ENCODE measurements around the gene PAPPA. TPM values are rescaled to one million over a fixed set of nuclear protein-coding genes. Genes with fewer than 3 reads are reported as not detected.
A peak's percentile ranks its signal among the peaks of the same experiment; 100 is the strongest.

The PAPPA gene
- total RNA-seq, 1 donor from 2014 or later: 172 TPM

DNA sequence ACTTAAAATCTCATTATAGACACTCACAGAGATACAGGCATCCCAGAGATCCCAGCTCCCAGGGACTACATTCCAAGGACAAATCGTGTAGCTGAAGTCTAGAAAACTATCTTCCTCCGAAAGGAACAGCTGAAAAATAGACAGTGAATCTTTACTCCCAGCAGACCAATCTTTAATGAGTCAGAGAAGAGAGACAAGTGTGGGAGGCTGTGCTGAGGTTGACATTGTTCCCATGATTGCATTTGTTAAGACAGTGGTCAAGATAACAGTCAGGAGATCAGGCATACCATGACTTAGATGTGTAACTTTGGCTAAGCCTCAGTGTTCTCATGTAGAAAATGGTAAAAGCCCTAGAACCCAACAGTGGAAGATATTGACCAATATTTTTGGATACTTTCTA lies 120.7 kb downstream of the PAPPA start:
- peaks cover 28% of the 10 kb centered on the region for H3K36me3 Mint-ChIP-seq (ENCODE audit: low read depth, unreplicated experiment)
- Histone ChIP-seq H3K9me3 (ENCODE audit: insufficient read depth, low read depth, low read length) (no peaks in the 10 kb centered on the region), H3K27ac (ENCODE audit: low read depth, low read length) (peak overlapping the region; percentile 82), H3K4me2 (ENCODE audit: low read length) (peak overlapping the region; percentile 28), H3K36me3 (ENCODE audit: insufficient read depth, low read length) (peaks cover 2% of the 10 kb centered on the region), H3K4me1 (ENCODE audit: insufficient read depth, low read length) (peaks cover 63% of the 10 kb centered on the region), H3K4me3 (ENCODE audit: insufficient read depth, low read depth, low read length) (no peak overlapping the region), H3K27me3 (ENCODE audit: insufficient read depth, low read length) (no peaks in the 10 kb centered on the region), H3K79me2 (ENCODE audit: insufficient read depth, low read length) (no peaks in the 10 kb centered on the region), H4K20me1 (ENCODE audit: insufficient read depth, low read length) (no peaks in the 10 kb centered on the region), H3K9ac (ENCODE audit: low read length) (peak overlapping the region; percentile 52), H2AFZ (ENCODE audit: low read depth, low read length) (no peak overlapping the region)
- no peak for TF ChIP-seq EZH2 (IDR thresholded peaks at IDR 0.05; ENCODE audit: insufficient read depth, low read length)
- TF ChIP-seq, protein P1, sequence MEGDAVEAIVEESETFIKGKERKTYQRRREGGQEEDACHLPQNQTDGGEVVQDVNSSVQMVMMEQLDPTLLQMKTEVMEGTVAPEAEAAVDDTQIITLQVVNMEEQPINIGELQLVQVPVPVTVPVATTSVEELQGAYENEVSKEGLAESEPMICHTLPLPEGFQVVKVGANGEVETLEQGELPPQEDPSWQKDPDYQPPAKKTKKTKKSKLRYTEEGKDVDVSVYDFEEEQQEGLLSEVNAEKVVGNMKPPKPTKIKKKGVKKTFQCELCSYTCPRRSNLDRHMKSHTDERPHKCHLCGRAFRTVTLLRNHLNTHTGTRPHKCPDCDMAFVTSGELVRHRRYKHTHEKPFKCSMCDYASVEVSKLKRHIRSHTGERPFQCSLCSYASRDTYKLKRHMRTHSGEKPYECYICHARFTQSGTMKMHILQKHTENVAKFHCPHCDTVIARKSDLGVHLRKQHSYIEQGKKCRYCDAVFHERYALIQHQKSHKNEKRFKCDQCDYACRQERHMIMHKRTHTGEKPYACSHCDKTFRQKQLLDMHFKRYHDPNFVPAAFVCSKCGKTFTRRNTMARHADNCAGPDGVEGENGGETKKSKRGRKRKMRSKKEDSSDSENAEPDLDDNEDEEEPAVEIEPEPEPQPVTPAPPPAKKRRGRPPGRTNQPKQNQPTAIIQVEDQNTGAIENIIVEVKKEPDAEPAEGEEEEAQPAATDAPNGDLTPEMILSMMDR (IDR thresholded peaks at IDR 0.05; ENCODE audit: insufficient read depth, low read depth, low read length): no peak
- no peak for FAIRE-seq
- H3K27me3 Mint-ChIP-seq (ENCODE audit: low read depth, unreplicated experiment): no peaks in the 10 kb centered on the region
- H3K4me1 Mint-ChIP-seq (ENCODE audit: low read depth, unreplicated experiment): peaks cover 81% of the 10 kb centered on the region
- peak; percentile 88 for DNase-seq (ENCODE audit: low read depth)
- peaks cover 2% of the 10 kb centered on the region for H3K9me3 Mint-ChIP-seq (ENCODE audit: unreplicated experiment)
- H3K27ac Mint-ChIP-seq (ENCODE audit: unreplicated experiment): peak overlapping the region; percentile 92
- no peak overlapping the region for H3K4me3 Mint-ChIP-seq (ENCODE audit: unreplicated experiment)

DNA sequence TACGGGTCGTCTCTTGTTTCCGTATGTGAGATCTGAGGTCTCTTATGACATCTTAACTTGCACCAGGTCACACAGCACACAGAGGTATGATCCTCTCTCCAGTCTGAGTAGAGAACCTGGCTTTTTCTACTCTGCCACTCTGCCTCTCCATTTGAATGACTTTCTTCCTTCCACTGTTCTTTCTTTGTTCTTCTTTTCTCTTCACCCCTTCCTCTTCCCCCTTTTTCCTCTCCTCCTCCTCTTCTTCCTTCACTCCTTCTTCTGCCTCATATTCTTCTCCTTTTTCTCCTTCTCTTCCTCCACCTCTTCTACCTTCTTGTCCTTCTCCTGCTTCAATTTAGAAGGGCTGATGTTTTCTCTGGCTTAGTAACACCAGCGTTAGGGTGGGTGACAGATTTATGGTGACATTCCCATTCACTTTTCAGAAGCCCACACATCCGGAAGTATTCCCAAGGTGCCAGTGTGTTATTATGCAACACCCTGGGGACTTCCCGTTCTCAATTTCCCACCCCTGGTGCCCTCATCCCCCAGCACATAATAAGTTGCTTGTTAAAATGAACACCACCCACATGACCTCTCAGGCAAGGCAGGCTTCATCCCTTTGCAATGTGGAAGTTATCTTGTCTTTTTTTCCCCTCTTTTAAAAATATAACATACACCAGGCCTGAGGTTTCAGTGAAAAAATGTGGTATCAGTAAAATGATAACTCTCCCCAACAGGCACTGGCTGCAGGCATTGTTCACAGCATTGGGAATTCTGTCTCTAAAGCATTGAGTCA lies 122.0 kb downstream of the PAPPA start:
- H3K9ac ChIP-seq (ENCODE audit: low read length): peak overlapping the region; percentile 77
- Mint-ChIP-seq H3K9me3 (ENCODE audit: unreplicated experiment) (peaks cover 2% of the 10 kb centered on the region), H3K27ac (ENCODE audit: unreplicated experiment) (peak overlapping the region; percentile 92), H3K4me3 (ENCODE audit: unreplicated experiment) (no peak overlapping the region), H3K4me1 (ENCODE audit: low read depth, unreplicated experiment) (peaks cover 88% of the 10 kb centered on the region), H3K36me3 (ENCODE audit: low read depth, unreplicated experiment) (peaks cover 22% of the 10 kb centered on the region), H3K27me3 (ENCODE audit: low read depth, unreplicated experiment) (no peaks in the 10 kb centered on the region)
- H3K27ac ChIP-seq (ENCODE audit: low read depth, low read length): peak overlapping the region; percentile 82
- no peaks in the 10 kb centered on the region for H4K20me1 ChIP-seq (ENCODE audit: insufficient read depth, low read length)
- peak; percentile 83 for DNase-seq (ENCODE audit: low read depth)
- no peaks in the 10 kb centered on the region for H3K79me2 ChIP-seq (ENCODE audit: insufficient read depth, low read length)
- no peaks in the 10 kb centered on the region for H3K36me3 ChIP-seq (ENCODE audit: insufficient read depth, low read length)
- no peaks in the 10 kb centered on the region for H3K27me3 ChIP-seq (ENCODE audit: insufficient read depth, low read length)
- no peaks in the 10 kb centered on the region for H3K9me3 ChIP-seq (ENCODE audit: insufficient read depth, low read depth, low read length)
- H3K4me1 ChIP-seq (ENCODE audit: insufficient read depth, low read length): peaks cover 73% of the 10 kb centered on the region
- peak overlapping the region; percentile 54 for H3K4me2 ChIP-seq (ENCODE audit: low read length)
- no peak overlapping the region for H3K4me3 ChIP-seq (ENCODE audit: insufficient read depth, low read depth, low read length)
- FAIRE-seq: peak; percentile 5
- no peak for TF ChIP-seq EZH2 (IDR thresholded peaks at IDR 0.05; ENCODE audit: insufficient read depth, low read length)
- TF ChIP-seq, protein P1 (IDR thresholded peaks at IDR 0.05; ENCODE audit: insufficient read depth, low read depth, low read length): no peak
- no peak overlapping the region for H2AFZ ChIP-seq (ENCODE audit: low read depth, low read length)

DNA sequence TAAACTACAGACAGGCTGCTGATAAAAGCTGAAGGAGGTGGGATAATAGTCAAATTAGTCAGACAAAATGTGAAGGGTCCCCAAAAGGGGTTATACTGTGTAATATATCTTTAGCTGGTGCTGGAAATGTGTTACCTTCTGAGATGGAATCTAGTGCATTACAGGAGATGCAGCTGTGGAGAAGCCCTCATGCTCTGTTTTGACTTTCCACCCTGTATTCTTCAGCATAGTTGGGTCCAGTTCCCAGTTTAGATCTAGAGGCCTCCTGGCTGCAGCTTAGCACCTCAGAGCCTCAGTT lies 122.6 kb downstream of the PAPPA start:
- Mint-ChIP-seq H3K9me3 (ENCODE audit: unreplicated experiment) (peaks cover 2% of the 10 kb centered on the region), H3K27me3 (ENCODE audit: low read depth, unreplicated experiment) (no peaks in the 10 kb centered on the region), H3K4me3 (ENCODE audit: unreplicated experiment) (no peak overlapping the region), H3K4me1 (ENCODE audit: low read depth, unreplicated experiment) (peaks cover 88% of the 10 kb centered on the region), H3K36me3 (ENCODE audit: low read depth, unreplicated experiment) (peaks cover 16% of the 10 kb centered on the region), H3K27ac (ENCODE audit: unreplicated experiment) (peak overlapping the region; percentile 92)
- Histone ChIP-seq H3K4me3 (ENCODE audit: insufficient read depth, low read depth, low read length) (no peak overlapping the region), H3K27me3 (ENCODE audit: insufficient read depth, low read length) (no peaks in the 10 kb centered on the region), H3K9ac (ENCODE audit: low read length) (peak overlapping the region; percentile 77), H3K36me3 (ENCODE audit: insufficient read depth, low read length) (no peaks in the 10 kb centered on the region), H3K27ac (ENCODE audit: low read depth, low read length) (peak overlapping the region; percentile 82), H4K20me1 (ENCODE audit: insufficient read depth, low read length) (no peaks in the 10 kb centered on the region), H3K4me1 (ENCODE audit: insufficient read depth, low read length) (peaks cover 74% of the 10 kb centered on the region), H3K9me3 (ENCODE audit: insufficient read depth, low read depth, low read length) (no peaks in the 10 kb centered on the region), H2AFZ (ENCODE audit: low read depth, low read length) (no peak overlapping the region), H3K79me2 (ENCODE audit: insufficient read depth, low read length) (no peaks in the 10 kb centered on the region), H3K4me2 (ENCODE audit: low read length) (peak overlapping the region; percentile 54)
- peak; percentile 32 for FAIRE-seq
- DNase-seq (ENCODE audit: low read depth): no peak
- TF ChIP-seq, protein P1 (IDR thresholded peaks at IDR 0.05; ENCODE audit: insufficient read depth, low read depth, low read length): no peak
- TF ChIP-seq EZH2 (IDR thresholded peaks at IDR 0.05; ENCODE audit: insufficient read depth, low read length): no peak
